Activated CD4-positive, alpha-beta T cell treated with anti-CD3 and anti-CD28 coated beads for 4 hours (primary cell): Measurements from ENCODE around the gene SLC9A9.

Experiments used
- DNase-seq, 2 donors: peaks; one replicate each; pipeline ENCODE4 v3.0.0-alpha.2; 2020

Gene SLC9A9

GRCh38 chr3:143382816-143383215 is 465.5 kb downstream of the SLC9A9 start:
- DNase-seq = no peak

GRCh38 chr3:143380449-143380848 is 467.8 kb downstream of the SLC9A9 start:
- DNase-seq = no peak

GRCh38 chr3:143375698-143376097 is 472.6 kb downstream of the SLC9A9 start:
- no peak for DNase-seq

GRCh38 chr3:143367171-143367570 is 481.1 kb downstream of the SLC9A9 start:
- DNase-seq = no peak

- DNase-seq = no peak
Observed at GRCh38 chr3:143366672-143367071, 481.6 kb downstream of the SLC9A9 start.

- no peak for DNase-seq
Observed at GRCh38 chr3:143363949-143364348, 484.3 kb downstream of the SLC9A9 start.

- DNase-seq = no peak
Observed at GRCh38 chr3:143363276-143363675, 485.0 kb downstream of the SLC9A9 start.

- no peak for DNase-seq
Observed at GRCh38 chr3:143362115-143362991, 485.9 kb downstream of the SLC9A9 start.

- no peak for DNase-seq
Observed at GRCh38 chr3:143361589-143361988, 486.7 kb downstream of the SLC9A9 start.

- DNase-seq = no peak
Observed at GRCh38 chr3:143360244-143360643, 488.0 kb downstream of the SLC9A9 start.

- DNase-seq = no peak
Observed at GRCh38 chr3:143358793-143359491, 489.3 kb downstream of the SLC9A9 start.

- DNase-seq = no peak
Observed at GRCh38 chr3:143358155-143358792, 490.0 kb downstream of the SLC9A9 start.

- no peak for DNase-seq
Observed at GRCh38 chr3:143357700-143358099, 490.6 kb downstream of the SLC9A9 start.

- DNase-seq = no peak
Observed at GRCh38 chr3:143356839-143357238, 491.4 kb downstream of the SLC9A9 start.

- no peak for DNase-seq
Observed at GRCh38 chr3:143354342-143354741, 493.9 kb downstream of the SLC9A9 start.

GRCh38 chr3:143352850-143353550 is 495.3 kb downstream of the SLC9A9 start:
- DNase-seq = no peak

- no peak for DNase-seq
Observed at GRCh38 chr3:143351895-143352608, 496.2 kb downstream of the SLC9A9 start.

GRCh38 chr3:143351354-143351753 is 496.9 kb downstream of the SLC9A9 start:
- DNase-seq = no peak

- DNase-seq = no peak
Observed at GRCh38 chr3:143349455-143349854, 498.8 kb downstream of the SLC9A9 start.

GRCh38 chr3:143348486-143349327 is 499.6 kb downstream of the SLC9A9 start:
- DNase-seq = no peak

GRCh38 chr3:143344516-143345165 is 503.6 kb downstream of the SLC9A9 start:
- no peak for DNase-seq
